GM18519 (cell line): ENCODE data around the gene PCDH15.

Experiments
- ATAC-seq: cut with Tn5 transposase; IDR thresholded peaks from one replicate; pipeline ENCODE4 v1.9.1; 2021; ENCODE audit warnings: mild to moderate bottlenecking, moderate library complexity; ENCODE audit not compliant: unreplicated experiment, low FRiP score

Gene PCDH15

DNA sequence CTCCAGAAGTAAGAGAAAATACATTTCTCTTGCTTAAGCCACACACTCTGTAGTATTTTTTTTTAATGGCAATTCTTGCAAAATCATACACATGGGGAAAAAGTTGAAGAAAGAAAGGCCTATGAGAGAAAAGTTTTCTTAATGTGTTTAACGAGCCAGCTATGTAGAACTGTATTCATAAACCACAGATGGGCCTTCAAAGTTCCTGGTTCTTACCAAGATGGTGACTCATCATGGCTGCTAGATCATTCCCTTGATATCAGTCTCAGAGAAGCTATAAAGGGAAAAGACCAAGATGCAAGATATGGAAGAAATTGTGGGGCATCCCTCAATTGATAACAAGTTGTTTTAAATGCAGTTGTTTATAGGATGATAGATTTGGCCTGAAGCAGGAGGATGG, 1035.7 kb downstream of the PCDH15 start:
- ATAC-seq = no peak

DNA sequence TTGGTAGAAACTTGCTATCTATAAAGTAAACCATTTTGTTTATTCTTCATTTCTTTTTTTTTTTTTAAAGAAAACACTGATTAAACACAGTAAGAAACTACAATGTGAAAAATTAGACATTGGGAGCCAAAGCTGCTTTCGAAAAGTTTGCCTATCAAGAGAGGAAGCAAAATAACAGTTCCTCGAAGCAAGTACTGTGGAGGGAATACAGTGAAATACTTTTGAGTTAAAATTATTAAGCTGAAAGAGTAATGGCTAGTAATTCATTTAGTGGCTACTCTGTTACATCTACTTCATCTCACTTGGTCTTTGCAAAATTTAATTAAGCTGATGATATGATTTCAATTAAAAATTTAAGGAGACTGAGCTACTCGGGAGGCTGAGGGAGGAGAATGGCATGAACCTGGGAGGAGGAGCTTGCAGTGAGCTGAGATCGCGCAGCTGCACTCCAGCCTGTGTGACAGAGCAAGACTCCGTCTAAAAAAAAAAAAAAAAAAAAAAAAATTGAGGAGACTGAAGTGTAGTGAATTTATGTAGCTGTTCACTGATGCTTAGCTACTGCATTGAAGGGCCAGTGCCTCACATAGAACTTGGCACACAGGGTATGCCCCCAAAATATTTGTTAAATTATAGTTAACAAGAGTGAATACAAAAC, 1046.3 kb downstream of the PCDH15 start:
- no peak for ATAC-seq
